BJ (cell line): ENCODE results near the gene P2RX4. TPM values are rescaled to one million over a fixed set of nuclear protein-coding genes. Genes with fewer than 3 reads are reported as not detected.

ENCODE experiments used
- CTCF ChIA-PET: fragments of 350-600 bp; formaldehyde crosslinking; extraction: SDS; loops from one replicate; lab custom pipeline; 2021; ENCODE audit warnings: antibody characterized with exemption, inconsistent platforms; lab: Yijun Ruan, JAX
- POLR2A ChIA-PET: fragments of 300-600 bp; sonication (Branson Sonifier 250); formaldehyde crosslinking; extraction: SDS; loops from one replicate; lab custom pipeline; 2021; ENCODE audit warnings: antibody characterized with exemption; lab: Charles Lee
- DNase-seq: peaks from one replicate; pipeline ENCODE4 v3.0.0-alpha.2; 2011; ENCODE audit warnings: low read depth
- H3K27me3 ChIP-seq: 2 replicates; pipeline ENCODE4 v1.6.0; 2011; ENCODE audit warnings: low read length; ENCODE audit not compliant: control insufficient read depth, insufficient read depth
- H3K36me3 ChIP-seq: 2 replicates; pipeline ENCODE4 v1.5.1; 2011; ENCODE audit warnings: low read length; ENCODE audit not compliant: control insufficient read depth, insufficient read depth
- H3K4me3 ChIP-seq: 2 replicates; pipeline ENCODE4 v1.5.1; 2011; ENCODE audit warnings: low read depth, mild to moderate bottlenecking, control low read depth, low read length
- polyA plus RNA-seq: library from polyadenylated mRNA; depleted of rRNA; stranded (reverse); fragments of >200 nt; gene quantifications from 2 replicates; pipeline ENCODE4 v1.2.3, GENCODE V29; 2011
- TF ChIP-seq, protein P1 (sequence below): IDR thresholded peaks from 2 replicates; pipeline ENCODE4 v1.5.1; 2011; ENCODE audit warnings: low read depth, mild to moderate bottlenecking, control low read depth, inconsistent platforms, low read length, moderate library complexity; ENCODE audit not compliant: insufficient read depth

Gene P2RX4
- polyA plus RNA-seq, 1 experiment = 25.8 TPM

DNA sequence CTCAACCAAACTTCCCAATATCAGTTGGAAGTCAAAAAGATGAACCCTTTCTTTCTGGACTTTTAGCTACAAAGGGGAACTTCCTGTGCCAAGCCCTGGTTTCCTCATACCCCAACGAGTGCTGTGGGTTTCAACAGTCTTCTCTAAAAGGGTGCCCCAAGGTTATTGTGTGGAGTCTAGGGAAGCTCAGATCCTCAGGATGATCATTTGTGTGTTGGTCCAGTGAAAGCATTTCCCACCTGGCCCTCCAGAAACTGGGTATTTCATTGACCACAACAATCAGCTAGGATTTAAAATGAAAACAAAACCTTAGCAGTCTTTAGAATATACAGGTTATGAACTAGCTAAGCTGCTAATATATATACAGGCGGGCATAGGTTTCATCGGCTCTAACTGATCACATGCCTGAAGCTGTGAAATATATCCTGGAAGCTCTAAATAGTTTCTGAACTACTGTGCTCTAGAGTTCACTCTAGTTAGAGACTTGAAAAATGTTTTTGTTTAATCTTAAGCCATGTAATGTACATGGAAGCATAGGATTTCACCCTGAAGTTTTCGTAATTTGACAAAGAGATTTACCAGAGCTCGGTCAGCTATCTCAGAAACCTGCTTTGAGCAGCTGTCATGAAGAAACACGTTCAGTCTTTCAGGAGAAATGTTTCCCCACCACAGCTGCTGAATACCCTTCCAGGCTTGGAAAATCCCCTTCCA is 29.6 kb downstream of the P2RX4 start:
- TF ChIP-seq, protein P1, sequence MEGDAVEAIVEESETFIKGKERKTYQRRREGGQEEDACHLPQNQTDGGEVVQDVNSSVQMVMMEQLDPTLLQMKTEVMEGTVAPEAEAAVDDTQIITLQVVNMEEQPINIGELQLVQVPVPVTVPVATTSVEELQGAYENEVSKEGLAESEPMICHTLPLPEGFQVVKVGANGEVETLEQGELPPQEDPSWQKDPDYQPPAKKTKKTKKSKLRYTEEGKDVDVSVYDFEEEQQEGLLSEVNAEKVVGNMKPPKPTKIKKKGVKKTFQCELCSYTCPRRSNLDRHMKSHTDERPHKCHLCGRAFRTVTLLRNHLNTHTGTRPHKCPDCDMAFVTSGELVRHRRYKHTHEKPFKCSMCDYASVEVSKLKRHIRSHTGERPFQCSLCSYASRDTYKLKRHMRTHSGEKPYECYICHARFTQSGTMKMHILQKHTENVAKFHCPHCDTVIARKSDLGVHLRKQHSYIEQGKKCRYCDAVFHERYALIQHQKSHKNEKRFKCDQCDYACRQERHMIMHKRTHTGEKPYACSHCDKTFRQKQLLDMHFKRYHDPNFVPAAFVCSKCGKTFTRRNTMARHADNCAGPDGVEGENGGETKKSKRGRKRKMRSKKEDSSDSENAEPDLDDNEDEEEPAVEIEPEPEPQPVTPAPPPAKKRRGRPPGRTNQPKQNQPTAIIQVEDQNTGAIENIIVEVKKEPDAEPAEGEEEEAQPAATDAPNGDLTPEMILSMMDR = no peak
- CTCF ChIA-PET = interaction anchor here (2.4 kb wide), 1 partner anchor 9 kb away, joined by 28 read pairs; no protein-coding TSS in a partner anchor
- no peak for DNase-seq
- POLR2A ChIA-PET = no interaction called here
- Histone ChIP-seq H3K4me3 (no peak overlapping the region), H3K36me3 (peaks cover 12% of the 10 kb centered on the region), H3K27me3 (no peaks in the 10 kb centered on the region)

- H3K36me3 ChIP-seq = peaks cover 15% of the 10 kb centered on the region
- ChIA-PET POLR2A (no interaction called here), CTCF (interaction anchor here (2.4 kb wide), 1 partner anchor 9 kb away, joined by 28 read pairs; no protein-coding TSS in a partner anchor)
- no peak for DNase-seq
- H3K27me3 ChIP-seq = no peaks in the 10 kb centered on the region
- TF ChIP-seq, protein P1 = no peak
- H3K4me3 ChIP-seq = no peak overlapping the region
These were observed 30.1 kb downstream of the P2RX4 start for GRCh38 chr12:121240062-121240420.

DNA sequence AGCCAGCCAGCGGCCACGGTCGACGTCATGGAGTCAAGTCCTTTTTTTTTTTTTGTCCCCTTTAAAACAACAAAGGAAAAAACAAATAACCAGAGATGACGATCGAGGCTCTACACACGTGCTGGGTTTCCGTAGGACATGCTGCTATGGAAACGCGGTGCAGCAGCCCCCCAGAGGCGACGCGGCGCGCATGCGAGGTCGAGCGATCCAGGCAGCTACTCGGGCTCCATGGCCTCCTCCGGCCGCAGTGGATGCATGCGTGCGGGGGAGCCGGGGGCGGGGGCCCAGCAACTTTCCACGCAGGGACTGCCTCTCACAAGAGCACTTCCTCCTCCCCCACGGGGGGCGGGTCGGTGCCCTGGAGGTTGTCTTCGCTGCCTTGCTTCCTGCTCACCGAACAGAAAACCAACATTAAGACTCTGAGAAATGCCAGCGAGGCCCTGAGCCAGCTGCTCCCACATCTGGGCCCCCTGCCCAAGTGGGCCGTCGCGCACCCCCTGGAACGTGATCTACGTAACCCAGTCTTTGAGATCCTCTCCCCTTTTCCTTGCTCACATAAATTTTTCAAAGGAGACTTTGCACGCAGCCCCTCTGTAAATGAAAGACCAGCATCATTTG is 30.7 kb downstream of the P2RX4 start:
- ChIA-PET CTCF (no interaction called here), POLR2A (no interaction called here)
- Histone ChIP-seq H3K4me3 (no peak overlapping the region), H3K36me3 (peaks cover 17% of the 10 kb centered on the region), H3K27me3 (no peaks in the 10 kb centered on the region)
- no peak for DNase-seq
- TF ChIP-seq, protein P1 = no peak

GRCh38 chr12:121241156-121241970 is 31.4 kb downstream of the P2RX4 start:
- no peak for DNase-seq
- ChIA-PET POLR2A (no interaction called here), CTCF (no interaction called here)
- Histone ChIP-seq H3K4me3 (no peak overlapping the region), H3K27me3 (no peaks in the 10 kb centered on the region), H3K36me3 (peaks cover 13% of the 10 kb centered on the region)
- TF ChIP-seq, protein P1 = no peak

DNA sequence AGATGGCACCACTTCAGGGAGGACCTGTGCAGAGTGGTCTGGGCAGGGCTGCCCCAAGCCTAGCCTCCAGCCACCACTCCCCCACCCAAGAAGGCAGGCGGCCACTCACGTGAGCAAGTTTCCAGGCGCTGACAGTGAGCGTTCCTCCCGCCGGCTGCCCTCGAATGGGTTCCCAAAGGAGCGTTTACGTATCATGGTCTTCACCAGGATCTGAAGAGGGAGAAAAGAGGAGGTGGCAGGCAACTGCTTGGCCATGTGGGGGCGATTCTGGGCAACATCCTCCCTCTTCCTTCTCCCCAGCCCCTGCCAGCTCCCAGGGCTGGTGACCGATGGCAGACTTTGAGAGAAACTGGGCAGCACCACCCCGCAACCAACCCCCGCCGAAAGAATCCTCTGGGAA is 35.1 kb downstream of the P2RX4 start:
- Histone ChIP-seq H3K27me3 (no peaks in the 10 kb centered on the region), H3K36me3 (peaks cover 31% of the 10 kb centered on the region), H3K4me3 (no peak overlapping the region)
- CTCF ChIA-PET = interaction anchor here (1.3 kb wide), 1 partner anchor 14 kb away, joined by 4 read pairs; no protein-coding TSS in a partner anchor
- no peak for DNase-seq
- POLR2A ChIA-PET = no interaction called here
- TF ChIP-seq, protein P1 = no peak
